Activated T-helper 17 cell treated with anti-CD3 and anti-CD28 coated beads, Interleukin-2, amount 50 U/mL, for 72 hours (primary cell): ENCODE data around the gene GNAS. TPM values are rescaled to one million over a fixed set of nuclear protein-coding genes. Genes with fewer than 3 reads are reported as not detected.
"Not testable (repeated sequence)": the region's sequence is repeated elsewhere in the genome, so short reads cannot be mapped to it uniquely, and the experiment has no call there.

Source experiments
- ATAC-seq: fragments of 150-1000 bp; cut with Tn5 transposase; replicated peaks from 2 replicates; pipeline ENCODE4 v1.10.0; 2021; ENCODE audit warnings: mild to moderate bottlenecking, moderate library complexity
- H3K27ac Mint-ChIP-seq: one replicate; pipeline ENCODE4 v1.8.0; 2022; ENCODE audit warnings: mixed read lengths
- H3K27me3 Mint-ChIP-seq: one replicate; pipeline ENCODE4 v1.8.0; 2022; ENCODE audit warnings: mixed read lengths
- H3K36me3 Mint-ChIP-seq: one replicate; pipeline ENCODE4 v1.8.0; 2022; ENCODE audit warnings: low read depth, mild to moderate bottlenecking, mixed read lengths
- H3K4me1 Mint-ChIP-seq: one replicate; pipeline ENCODE4 v1.8.0; 2022; ENCODE audit warnings: mixed read lengths
- H3K4me3 Mint-ChIP-seq: one replicate; pipeline ENCODE4 v1.8.0; 2022; ENCODE audit warnings: mild to moderate bottlenecking, mixed read lengths
- H3K9me3 Mint-ChIP-seq: one replicate; pipeline ENCODE4 v1.8.0; 2022; ENCODE audit warnings: mixed read lengths
- total RNA-seq, 2 donors: library from RNA; stranded (reverse); gene quantifications; one replicate each; pipeline ENCODE4 v1.2.3, GENCODE V29; 2022

GNAS gene
- total RNA-seq, 2 donors from 2014 or later = 412 to 688 TPM

- H3K27ac Mint-ChIP-seq = no peak overlapping the region
- no peaks in the 10 kb centered on the region for H3K9me3 Mint-ChIP-seq
- H3K4me3 Mint-ChIP-seq = no peak overlapping the region
- no peaks in the 10 kb centered on the region for H3K36me3 Mint-ChIP-seq
- ATAC-seq = no peak
- no peaks in the 10 kb centered on the region for H3K4me1 Mint-ChIP-seq
- H3K27me3 Mint-ChIP-seq = no peaks in the 10 kb centered on the region
Measured at GRCh38 chr20:58922036-58922435, 69.5 kb downstream of the GNAS start.

- Mint-ChIP-seq H3K4me1 (no peaks in the 10 kb centered on the region), H3K27ac (no peak overlapping the region), H3K4me3 (no peak overlapping the region), H3K36me3 (no peaks in the 10 kb centered on the region), H3K27me3 (no peaks in the 10 kb centered on the region), H3K9me3 (no peaks in the 10 kb centered on the region)
- ATAC-seq = no peak
Measured at GRCh38 chr20:58923117-58923712, 70.7 kb downstream of the GNAS start.

- Mint-ChIP-seq H3K4me3 (no peak overlapping the region), H3K36me3 (no peaks in the 10 kb centered on the region), H3K27me3 (peaks cover 21% of the 10 kb centered on the region), H3K9me3 (no peaks in the 10 kb centered on the region), H3K27ac (no peak overlapping the region), H3K4me1 (no peaks in the 10 kb centered on the region)
- no peak for ATAC-seq
Measured at GRCh38 chr20:58926802-58927489, 74.4 kb downstream of the GNAS start.

GRCh38 chr20:58927490-58928061 is 75.1 kb downstream of the GNAS start:
- peaks cover 25% of the 10 kb centered on the region for H3K27me3 Mint-ChIP-seq
- H3K27ac Mint-ChIP-seq = no peak overlapping the region
- no peak overlapping the region for H3K4me3 Mint-ChIP-seq
- no peak for ATAC-seq
- H3K4me1 Mint-ChIP-seq = no peaks in the 10 kb centered on the region
- H3K36me3 Mint-ChIP-seq = no peaks in the 10 kb centered on the region
- H3K9me3 Mint-ChIP-seq = no peaks in the 10 kb centered on the region

GRCh38 chr20:58930496-58930895 is 78.0 kb downstream of the GNAS start:
- no peak for ATAC-seq
- H3K4me3 Mint-ChIP-seq = no peak overlapping the region
- H3K4me1 Mint-ChIP-seq = no peaks in the 10 kb centered on the region
- H3K27ac Mint-ChIP-seq = no peak overlapping the region
- H3K9me3 Mint-ChIP-seq = no peaks in the 10 kb centered on the region
- peaks cover 38% of the 10 kb centered on the region for H3K27me3 Mint-ChIP-seq
- H3K36me3 Mint-ChIP-seq = no peaks in the 10 kb centered on the region

- no peaks in the 10 kb centered on the region for H3K4me1 Mint-ChIP-seq
- H3K36me3 Mint-ChIP-seq = no peaks in the 10 kb centered on the region
- H3K27me3 Mint-ChIP-seq = peaks cover 44% of the 10 kb centered on the region
- no peak for ATAC-seq
- no peaks in the 10 kb centered on the region for H3K9me3 Mint-ChIP-seq
- no peak overlapping the region for H3K27ac Mint-ChIP-seq
- H3K4me3 Mint-ChIP-seq = no peak overlapping the region
Measured at GRCh38 chr20:58932170-58932569, 79.7 kb downstream of the GNAS start.

- ATAC-seq = no peak
- Mint-ChIP-seq H3K4me1 (no peaks in the 10 kb centered on the region), H3K9me3 (no peaks in the 10 kb centered on the region), H3K27me3 (peaks cover 26% of the 10 kb centered on the region), H3K4me3 (no peak overlapping the region), H3K36me3 (no peaks in the 10 kb centered on the region), H3K27ac (no peak overlapping the region)
Measured at GRCh38 chr20:58938078-58938477, 85.6 kb downstream of the GNAS start.

- no peak overlapping the region for H3K4me3 Mint-ChIP-seq
- no peak overlapping the region for H3K27ac Mint-ChIP-seq
- ATAC-seq = no peak
- no peaks in the 10 kb centered on the region for H3K9me3 Mint-ChIP-seq
- H3K36me3 Mint-ChIP-seq = no peaks in the 10 kb centered on the region
- H3K4me1 Mint-ChIP-seq = no peaks in the 10 kb centered on the region
- H3K27me3 Mint-ChIP-seq = peaks cover 24% of the 10 kb centered on the region
Measured at GRCh38 chr20:58938541-58938940, 86.0 kb downstream of the GNAS start.

- Mint-ChIP-seq H3K4me3 (no peak overlapping the region), H3K27ac (no peak overlapping the region), H3K36me3 (no peaks in the 10 kb centered on the region), H3K4me1 (no peaks in the 10 kb centered on the region), H3K27me3 (peaks cover 14% of the 10 kb centered on the region), H3K9me3 (no peaks in the 10 kb centered on the region)
- no peak for ATAC-seq
Measured at GRCh38 chr20:58941471-58941870, 89.0 kb downstream of the GNAS start.

- Mint-ChIP-seq H3K27me3 (peaks cover 9% of the 10 kb centered on the region), H3K4me3 (no peak overlapping the region), H3K9me3 (no peaks in the 10 kb centered on the region), H3K36me3 (no peaks in the 10 kb centered on the region), H3K4me1 (no peaks in the 10 kb centered on the region), H3K27ac (no peak overlapping the region)
- ATAC-seq = no peak
Measured at GRCh38 chr20:58942549-58942948, 90.0 kb downstream of the GNAS start.

- ATAC-seq = no peak
- H3K36me3 Mint-ChIP-seq = no peaks in the 10 kb centered on the region
- no peak overlapping the region for H3K27ac Mint-ChIP-seq
- no peaks in the 10 kb centered on the region for H3K9me3 Mint-ChIP-seq
- H3K4me3 Mint-ChIP-seq = no peak overlapping the region
- no peaks in the 10 kb centered on the region for H3K4me1 Mint-ChIP-seq
- H3K27me3 Mint-ChIP-seq = peaks cover 11% of the 10 kb centered on the region
Measured at GRCh38 chr20:58944610-58945009, 92.1 kb downstream of the GNAS start.

- Mint-ChIP-seq H3K9me3 (no peaks in the 10 kb centered on the region), H3K27ac (no peak overlapping the region), H3K36me3 (no peaks in the 10 kb centered on the region), H3K27me3 (peaks cover 11% of the 10 kb centered on the region), H3K4me3 (no peak overlapping the region), H3K4me1 (no peaks in the 10 kb centered on the region)
- no peak for ATAC-seq
Measured at GRCh38 chr20:58945965-58946631, 93.6 kb downstream of the GNAS start.

GRCh38 chr20:58947797-58948388 is 95.4 kb downstream of the GNAS start:
- peaks cover 14% of the 10 kb centered on the region for H3K27me3 Mint-ChIP-seq
- H3K9me3 Mint-ChIP-seq, H3K4me3 Mint-ChIP-seq, ATAC-seq, H3K36me3 Mint-ChIP-seq, H3K27ac Mint-ChIP-seq, H3K4me1 Mint-ChIP-seq: not testable (repeated sequence)

GRCh38 chr20:58950603-58951002 is 98.1 kb downstream of the GNAS start:
- Mint-ChIP-seq H3K27ac (no peak overlapping the region), H3K4me1 (no peaks in the 10 kb centered on the region), H3K9me3 (no peaks in the 10 kb centered on the region), H3K4me3 (no peak overlapping the region), H3K36me3 (no peaks in the 10 kb centered on the region), H3K27me3 (peaks cover 14% of the 10 kb centered on the region)
- ATAC-seq = no peak
